NOMO-1 (cell line): ENCODE measurements around the gene FOXE3.

Experiments used
- DNase-seq, 2 experiments: peaks; one replicate each; lab custom pipeline; 2025; ENCODE audit not compliant: unreplicated experiment in 2 of 2; lab: John Stamatoyannopoulos, UW

FOXE3 gene

DNA sequence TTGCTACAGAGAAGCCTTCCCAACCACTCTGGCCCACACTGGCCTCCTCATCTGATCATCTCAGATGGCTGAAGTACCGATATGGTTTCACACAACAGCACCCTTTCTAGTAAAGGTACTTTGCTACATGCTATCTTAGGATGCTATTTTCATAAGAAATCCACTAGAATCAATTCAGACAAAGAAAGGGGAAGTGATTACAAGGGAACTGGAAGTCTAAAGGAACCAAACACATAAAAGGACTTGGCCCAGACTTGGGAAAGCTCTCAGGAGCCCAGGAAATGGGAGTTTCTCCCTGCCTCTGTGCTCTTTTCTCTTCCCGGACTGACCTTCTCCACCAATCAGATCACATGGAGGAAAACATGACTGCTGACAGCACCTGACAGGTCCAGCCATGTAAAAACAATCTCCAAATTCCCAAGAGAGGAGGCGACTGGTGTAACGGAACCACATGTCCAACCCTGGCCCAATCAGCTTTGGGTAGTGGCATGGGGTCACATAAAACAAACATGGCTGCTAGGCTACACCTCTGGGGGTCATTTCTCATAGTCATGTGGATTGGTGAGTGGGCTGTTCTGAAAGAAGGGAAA lies 12.7 kb upstream of the FOXE3 start:
- no peak for DNase-seq

DNA sequence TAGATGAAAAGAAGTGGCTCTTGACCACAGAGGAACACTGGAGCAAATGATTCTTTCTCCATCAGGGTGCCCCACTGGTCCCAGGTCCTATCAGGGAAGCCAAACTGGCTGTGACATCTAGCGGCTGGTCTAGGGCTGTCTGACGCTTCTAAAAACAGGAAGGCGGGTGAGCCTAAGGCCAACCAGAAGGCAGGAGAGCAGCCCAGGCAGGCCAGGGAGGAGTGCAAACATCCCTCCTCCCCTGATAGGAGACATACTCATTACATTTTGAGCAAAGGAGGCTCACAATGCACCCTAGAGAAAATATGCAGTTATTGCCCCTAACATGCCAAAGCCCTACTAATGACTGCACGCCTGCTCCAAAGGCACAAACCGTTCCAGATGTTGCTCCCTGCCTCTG lies 10.4 kb upstream of the FOXE3 start:
- no peak for DNase-seq

DNA sequence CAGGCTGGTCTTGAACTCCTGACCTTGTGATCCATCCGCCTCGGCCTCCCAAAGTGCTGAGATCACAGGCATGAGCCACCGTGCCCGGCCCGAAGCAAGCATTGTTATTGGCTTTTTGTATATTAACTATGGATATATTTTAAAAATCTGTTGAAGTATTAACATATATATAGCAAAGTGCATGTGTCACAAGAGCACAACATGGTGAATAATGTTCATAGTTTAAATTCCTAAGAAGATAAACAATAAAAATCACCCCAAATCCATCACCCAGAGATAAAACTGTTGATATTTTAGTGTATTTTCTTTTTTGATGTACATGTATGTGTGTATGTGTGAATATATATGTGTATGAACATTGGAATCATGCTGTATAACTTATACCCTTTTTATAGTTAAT lies 9.1 kb upstream of the FOXE3 start:
- DNase-seq: no peak

DNA sequence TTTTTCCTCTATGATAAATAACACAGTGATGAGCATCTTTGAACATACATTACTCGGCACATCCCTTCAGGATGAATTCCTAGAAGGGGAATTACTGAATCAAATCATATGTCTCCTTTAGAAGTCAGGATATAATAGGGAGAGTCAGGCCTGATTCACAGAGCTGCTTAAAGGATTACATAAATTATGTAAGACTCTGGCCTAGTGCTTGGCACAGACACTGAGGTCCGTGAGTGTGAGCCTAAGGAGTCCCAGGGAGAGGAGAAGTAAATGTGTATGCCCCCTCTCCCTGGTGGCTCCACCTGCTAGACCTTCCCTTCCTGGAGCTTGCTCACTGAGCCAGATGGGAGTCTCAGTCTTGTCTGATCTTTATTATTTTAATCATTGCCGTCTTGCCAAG lies 8.6 kb upstream of the FOXE3 start:
- no peak for DNase-seq

DNA sequence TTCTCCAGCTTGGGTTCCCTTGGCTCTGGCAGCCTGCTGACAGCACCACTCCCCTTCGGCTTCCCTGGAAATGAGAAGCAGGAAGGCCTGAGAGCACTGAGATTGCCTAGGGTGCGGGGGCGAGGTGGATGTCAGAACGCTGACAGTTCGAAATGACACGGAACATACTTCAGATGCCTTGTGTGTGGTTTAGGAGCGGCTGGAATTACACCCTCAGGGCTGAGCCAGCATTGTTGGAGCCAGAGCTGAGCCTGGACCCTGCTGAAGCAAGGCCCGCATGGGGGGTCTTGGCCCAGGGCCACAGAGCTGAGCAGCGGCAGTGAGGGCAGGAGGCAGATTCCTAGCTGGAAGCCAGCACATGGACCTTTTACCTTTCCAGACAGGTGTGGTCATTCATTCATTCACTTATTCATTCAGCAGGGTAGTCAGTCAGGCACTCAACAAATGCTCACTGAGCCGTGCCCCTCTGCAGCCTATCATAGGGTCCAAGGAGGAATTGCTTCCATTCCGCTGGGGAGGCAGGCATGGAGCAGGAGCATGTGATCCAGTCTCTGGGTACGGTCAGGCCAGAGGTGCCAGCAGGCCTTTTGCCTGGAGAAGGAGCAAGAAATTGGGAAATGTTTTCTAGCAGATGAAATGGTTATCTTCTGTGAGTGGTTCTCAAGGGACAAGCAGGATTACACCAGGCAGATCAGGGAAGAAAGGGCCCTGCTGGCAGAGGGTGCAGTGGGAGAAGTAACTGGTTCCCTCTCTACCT lies 6.6 kb upstream of the FOXE3 start:
- DNase-seq: no peak

DNA sequence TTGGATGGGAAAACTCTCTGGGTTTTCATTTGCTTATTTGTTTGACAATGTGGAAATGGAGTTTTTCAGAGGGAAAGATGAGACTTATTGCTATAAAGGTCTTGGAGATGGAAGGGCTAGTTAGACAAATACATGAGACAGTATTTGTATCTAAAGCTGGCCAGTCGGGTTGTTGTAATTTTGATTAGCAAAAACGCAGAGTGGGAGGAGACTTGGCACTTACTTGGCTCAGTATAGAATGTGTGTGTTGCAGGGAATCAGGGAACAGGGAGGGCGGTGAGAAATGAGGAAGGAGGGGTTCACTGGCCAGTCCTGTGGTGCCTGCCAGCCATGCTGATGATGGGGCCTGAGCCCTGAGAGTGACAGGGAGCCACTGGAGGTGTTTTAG lies 6.0 kb upstream of the FOXE3 start:
- DNase-seq: no peak

DNA sequence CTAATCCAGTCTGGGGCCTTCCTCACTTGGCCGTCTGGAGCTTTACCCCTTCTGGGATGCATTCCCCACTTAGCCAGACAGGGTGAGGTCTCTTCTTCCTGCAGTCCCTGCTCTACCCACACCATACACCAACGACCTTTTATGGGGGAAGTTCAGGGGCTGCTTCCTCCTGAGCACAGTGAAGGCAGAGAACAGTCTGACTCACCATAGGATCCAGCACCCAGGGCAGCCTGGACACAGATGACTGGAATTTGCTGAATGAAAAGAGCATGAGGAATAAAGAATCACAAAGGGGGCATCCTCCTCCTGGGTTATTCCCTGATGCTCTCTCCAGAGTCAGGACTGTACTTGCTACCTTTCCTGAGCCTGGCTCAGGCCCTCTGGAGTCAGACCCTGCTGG lies 4.6 kb upstream of the FOXE3 start:
- DNase-seq: no peak

DNA sequence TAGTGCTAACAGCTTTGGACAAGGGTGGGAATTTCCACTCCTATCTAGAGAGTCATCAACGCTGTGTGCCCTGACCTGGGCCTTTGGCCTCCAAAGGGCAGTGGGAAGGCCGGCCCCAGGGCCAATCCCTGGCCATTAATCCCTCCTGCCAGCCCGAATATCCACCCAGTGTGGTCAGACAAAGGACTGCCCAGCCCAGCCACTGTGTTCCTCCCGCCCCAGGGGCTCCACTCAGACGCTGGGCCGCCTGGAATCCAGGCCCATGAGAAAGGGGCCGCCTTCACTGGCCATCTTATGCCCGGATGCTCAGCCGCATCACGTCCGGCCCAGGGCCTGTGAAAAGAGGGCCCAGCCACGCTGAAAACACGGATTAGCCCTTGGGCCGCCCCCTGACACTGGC lies 3.6 kb upstream of the FOXE3 start:
- DNase-seq: no peak

DNA sequence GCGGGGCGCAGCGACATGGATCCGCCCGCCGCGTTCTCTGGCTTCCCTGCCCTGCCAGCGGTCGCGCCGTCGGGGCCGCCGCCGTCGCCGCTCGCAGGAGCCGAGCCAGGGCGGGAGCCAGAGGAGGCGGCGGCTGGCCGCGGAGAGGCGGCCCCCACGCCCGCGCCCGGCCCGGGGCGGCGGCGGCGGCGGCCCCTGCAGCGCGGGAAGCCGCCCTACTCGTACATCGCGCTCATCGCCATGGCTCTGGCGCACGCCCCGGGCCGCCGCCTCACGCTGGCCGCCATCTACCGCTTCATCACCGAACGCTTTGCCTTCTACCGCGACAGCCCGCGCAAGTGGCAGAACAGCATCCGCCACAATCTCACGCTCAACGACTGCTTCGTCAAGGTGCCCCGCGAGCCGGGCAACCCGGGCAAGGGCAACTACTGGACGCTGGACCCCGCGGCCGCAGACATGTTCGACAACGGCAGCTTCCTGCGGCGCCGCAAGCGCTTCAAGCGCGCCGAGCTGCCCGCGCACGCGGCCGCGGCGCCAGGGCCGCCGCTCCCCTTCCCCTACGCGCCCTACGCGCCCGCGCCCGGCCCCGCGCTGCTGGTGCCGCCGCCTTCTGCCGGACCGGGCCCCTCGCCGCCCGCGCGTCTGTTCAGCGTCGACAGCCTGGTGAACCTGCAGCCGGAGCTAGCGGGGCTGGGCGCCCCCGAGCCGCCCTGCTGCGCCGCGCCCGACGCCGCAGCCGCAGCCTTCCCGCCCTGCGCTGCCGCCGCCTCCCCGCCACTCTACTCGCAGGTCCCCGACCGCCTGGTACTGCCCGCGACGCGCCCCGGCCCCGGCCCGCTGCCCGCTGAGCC lies 459 bp downstream of the FOXE3 start:
- DNase-seq: no peak

DNA sequence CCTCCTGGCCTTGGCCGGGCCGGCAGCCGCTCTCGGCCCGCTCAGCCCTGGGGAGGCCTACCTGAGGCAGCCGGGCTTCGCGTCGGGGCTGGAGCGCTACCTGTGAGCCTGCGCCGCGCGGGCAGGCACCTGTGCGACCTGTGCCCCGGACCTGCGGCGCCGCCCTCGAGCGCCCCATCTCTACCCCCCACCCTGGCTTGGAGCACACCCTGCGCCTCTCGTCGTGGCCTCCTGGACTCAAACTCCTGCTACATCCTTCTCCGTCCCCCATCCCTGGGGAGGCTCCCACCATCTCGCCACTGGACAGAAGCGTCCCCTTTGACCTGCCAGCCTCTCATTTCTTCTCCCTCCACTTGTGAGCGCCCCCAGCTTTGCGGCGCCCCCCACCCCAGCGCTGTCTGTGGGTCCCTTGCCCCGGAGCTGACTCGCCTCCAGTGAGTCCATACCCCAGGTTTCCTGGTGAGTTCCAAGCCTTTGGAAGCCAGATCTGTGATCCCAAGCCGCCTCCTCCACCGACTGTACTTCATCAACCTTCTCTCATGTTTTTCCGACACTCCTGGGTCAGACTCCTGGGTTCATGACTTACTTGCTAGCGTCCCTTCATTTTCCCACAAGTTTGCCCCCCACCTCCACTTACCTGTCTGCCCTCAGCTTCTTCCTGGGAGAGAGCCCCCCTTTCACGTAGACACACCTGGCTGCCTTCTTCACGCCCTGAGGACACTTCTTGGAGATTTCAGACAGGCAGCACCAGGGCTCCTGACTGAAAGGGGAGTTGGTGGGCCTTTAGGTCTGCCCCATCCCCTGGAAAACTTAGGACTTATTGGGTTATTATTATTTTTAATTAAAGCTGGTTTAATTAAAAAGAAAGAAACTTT lies 1.3 kb downstream of the FOXE3 start:
- no peak for DNase-seq

DNA sequence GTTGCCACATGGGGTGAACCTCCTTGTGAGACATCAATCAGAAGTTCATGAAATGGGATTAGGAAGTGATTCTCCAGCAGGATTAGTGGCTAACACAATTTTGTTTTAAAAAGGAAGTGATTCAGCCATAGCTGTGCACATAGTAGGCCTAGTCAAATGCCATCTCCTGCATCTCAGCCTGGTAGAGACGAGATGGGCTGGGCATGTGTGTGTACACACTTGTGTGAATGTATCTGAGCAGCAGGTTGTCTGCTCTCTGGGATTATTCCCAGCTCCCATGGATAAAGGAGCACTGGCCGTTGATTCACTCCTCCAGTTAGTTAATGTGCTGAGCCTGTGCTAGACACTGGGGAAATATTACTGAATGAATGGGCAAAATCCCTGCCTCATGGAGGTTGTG lies 2.0 kb downstream of the FOXE3 start:
- DNase-seq: no peak

DNA sequence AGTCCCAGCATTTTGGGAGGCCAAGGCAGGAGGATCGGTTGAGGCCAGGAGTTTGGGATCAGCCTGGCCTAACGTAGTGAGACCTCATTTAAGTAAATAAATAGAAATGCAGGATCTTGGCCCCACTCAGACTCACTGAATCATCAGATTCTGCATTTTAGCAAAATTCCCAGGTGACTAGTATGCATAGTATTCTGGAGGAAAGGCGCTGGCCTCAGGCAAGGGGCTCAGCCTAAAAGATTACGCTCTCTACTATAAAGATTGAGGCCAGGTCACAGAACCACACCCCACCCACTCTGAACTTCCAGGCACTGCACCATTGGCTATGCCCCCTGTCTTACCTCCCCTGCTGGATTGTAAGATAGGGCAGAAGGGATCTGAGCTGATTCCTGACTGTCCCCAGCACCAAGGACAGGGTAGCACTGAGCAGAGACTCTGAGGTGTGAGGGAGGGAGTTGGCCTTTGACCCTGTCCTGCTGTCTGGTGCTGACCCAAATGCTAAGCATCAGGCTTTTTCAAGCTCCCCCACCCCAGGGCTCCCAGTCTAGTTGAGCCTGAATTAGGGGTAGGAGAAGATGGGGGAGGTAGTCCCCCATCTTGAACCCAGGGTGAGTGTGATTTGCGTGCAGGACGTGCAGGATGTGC lies 2.7 kb downstream of the FOXE3 start:
- DNase-seq: no peak

DNA sequence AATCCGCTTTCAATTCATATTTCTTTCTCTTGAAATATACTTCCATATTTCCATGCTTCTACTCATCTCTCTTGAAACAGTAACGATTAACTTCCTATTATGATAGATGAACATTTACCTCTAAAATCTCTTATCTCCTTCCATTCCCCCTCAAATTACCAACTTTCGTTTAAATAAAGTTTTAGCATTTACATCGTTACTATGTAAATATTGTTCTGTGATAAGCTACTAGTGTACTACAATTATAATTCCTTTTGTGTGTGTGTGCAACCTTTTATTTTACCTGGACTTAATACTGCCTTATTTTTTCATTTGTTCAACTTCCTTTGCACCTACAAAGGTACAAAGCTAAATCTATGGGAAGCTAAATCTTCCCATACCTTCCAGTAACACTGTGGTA lies 4.5 kb downstream of the FOXE3 start:
- no peak for DNase-seq

DNA sequence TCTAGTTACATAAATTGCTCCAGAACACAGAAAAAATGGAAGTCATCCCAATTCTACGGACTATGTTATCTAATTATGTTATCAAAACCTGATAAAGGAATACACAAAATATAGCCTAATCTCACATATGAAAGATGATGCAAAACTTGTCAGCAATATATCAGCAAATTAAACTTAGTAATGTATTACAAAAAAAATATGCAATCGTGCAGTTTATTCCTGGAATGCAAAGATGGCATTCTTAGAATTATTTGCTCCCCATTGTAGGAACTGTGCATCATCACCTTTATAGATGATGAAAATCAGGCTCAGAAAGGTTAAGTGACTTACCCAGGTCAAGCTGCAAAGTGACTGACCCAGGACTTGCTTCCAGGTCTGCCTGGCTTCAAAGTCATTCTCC lies 7.8 kb downstream of the FOXE3 start:
- DNase-seq: no peak

DNA sequence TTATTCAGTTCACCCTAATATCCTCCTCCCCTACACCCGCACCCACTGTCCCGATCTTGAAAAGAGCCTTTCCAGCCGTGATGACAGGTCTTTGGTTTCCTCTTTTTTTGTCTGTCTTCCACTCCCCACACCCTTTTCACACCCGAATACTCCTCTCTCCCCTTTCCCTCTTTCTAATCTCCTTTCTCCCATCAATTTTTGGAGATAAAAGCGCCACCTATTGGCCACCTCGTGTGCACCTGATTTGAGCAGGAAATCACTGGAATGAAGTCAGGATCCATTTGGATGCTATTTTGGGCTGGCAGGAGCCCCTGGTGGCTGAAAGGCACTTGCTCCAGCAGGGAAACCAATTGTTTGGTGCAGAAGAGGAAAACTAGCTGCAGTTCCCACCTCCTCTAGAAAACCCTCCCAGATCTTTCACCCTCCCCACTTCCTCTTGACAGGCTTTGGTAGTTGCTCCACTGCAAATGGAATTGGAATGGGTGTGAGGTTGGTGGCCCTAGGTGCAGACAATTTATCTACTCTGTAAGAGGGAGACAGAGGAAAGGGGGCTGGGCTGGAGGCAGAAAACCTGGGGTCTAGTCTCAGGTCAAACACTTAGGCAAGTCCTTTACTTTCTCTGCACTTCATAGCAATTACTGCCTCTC lies 8.4 kb downstream of the FOXE3 start:
- no peak for DNase-seq

DNA sequence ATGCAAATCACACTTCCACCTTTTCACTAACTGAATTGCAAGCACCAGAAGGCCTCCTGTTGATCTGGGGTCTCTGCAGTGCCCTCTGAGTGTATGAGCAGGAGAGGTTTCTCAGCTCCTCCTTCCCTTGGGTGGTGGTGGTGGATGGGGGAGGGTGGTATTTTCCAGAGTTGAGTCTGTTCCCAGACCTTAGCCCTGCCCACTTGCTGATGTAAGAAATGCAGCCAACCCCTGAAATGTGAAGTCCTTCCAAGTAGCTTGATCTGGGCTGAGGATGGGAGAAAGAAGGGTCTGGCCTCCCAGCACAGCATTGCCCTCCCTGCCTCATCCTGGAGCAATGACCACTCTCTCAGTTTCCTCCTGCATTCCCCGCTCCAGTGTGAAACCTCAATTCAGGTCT lies 15.4 kb downstream of the FOXE3 start:
- no peak for DNase-seq

DNA sequence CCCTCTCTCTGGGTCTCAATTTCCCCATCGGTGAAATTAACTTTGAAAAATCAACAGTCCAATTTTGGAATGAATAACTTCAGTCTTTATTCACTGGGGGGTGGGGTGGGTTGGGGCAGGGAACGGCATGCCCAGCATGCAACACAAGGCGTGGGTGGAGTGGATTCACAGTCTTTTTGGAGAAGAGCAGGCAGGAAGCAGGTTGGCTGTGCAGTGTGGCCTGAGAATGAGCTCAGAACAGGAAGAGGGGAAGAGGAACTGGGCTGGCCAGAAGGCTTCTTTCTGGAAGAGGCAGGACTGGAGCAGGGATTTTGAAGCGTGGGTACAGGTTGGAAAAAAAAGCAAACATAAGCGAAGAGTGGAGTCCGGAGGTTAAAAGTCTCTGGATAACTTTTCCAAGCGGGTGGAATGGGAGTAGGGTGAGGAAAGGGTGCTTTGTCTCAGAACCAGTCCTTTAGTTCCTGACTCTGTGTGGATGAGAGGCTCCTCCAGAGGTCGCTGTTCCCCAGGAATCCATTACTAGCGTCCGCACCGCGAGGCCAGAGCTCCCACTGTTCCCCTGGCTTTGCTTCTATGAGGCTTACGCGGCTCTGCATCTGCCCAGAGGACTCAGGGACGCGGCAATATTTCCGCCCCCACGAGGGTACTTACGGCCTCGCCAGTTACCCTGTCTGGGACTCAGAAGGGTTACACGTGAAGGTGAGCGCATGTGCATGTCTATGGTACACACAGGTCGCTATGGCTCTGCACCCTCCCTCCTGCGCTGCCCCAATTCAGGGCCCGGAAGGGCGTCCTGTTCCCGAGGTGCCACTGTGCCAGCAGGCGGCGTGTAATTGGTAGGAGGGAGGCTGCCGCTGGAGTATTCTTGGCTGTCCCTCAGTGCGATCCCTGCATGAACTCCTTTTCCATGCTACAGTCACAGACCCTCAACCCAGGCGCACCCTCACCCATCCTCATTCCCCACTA lies 16.3 kb downstream of the FOXE3 start:
- peak; percentile 48 to 76 for DNase-seq

DNA sequence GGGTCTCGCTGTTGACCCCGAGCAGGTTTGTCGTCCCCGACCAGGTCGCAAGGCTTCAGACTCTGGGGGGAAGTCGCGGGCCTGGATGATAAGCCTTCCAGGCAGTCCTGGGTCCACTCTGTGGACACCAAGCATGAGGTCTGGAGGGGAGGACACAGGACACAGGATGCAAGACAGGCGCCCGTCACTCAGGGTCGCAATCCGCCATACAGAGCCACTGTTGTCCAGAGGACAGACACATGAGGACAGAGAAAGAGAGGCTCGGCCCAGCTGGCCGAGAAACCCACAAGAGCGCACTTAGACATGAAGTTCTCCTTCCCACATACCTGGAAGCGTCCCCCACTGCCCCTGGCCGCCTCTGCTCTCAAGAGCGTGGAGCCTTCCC lies 16.9 kb downstream of the FOXE3 start:
- no peak for DNase-seq

DNA sequence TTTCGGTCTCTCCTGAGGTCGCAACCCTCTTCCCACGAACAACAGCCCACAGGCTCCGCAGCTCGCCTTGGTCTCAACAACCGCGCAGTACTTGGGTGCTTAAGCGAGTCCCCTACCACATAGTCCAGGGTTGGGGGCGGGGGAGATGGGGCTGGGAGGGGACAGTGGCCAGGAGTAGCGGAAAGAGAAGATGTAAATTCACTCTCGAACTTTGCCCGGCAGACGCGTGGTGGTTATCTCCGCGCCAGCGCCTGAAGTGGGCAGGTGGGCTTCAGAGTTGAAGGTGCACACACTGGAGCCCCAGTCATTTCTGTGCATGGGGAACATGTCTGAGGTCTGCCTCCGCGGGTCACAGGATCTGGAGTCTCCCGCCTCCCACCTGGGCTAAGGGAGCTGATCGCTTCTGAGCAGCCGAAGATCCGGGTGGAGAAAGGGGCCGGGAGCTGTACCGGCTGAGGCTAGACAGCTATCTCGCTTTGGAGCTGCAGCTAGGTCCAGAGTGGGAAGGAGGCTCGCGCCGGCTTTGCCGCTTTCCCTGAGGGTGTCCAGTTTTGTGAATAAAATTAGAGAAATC lies 17.5 kb downstream of the FOXE3 start:
- DNase-seq: no peak
